Endodermal cell (in vitro differentiated cells): ENCODE data around the gene CEP112. TPM values are rescaled to one million over a fixed set of nuclear protein-coding genes. Genes with fewer than 3 reads are reported as not detected.

ENCODE experiments used
- DNase-seq: peaks from one replicate; pipeline ENCODE4 v3.0.0-alpha.2; 2017
- H3K27ac ChIP-seq: 2 replicates; pipeline ENCODE4 v1.5.1; 2013; ENCODE audit warnings: mild to moderate bottlenecking, low read depth, low read length, moderate library complexity
- H3K27me3 ChIP-seq: 2 replicates; pipeline ENCODE4 v1.6.1; 2013; ENCODE audit warnings: mild to moderate bottlenecking, low read length, moderate library complexity; ENCODE audit not compliant: insufficient read depth, control insufficient read depth, poor library complexity, severe bottlenecking
- H3K36me3 ChIP-seq: 2 replicates; pipeline ENCODE4 v1.7.0; 2013; ENCODE audit warnings: mild to moderate bottlenecking, low read length, moderate library complexity; ENCODE audit not compliant: control insufficient read depth, insufficient read depth
- H3K4me1 ChIP-seq: one replicate; pipeline ENCODE4 v1.7.0; 2013; ENCODE audit warnings: low read length; ENCODE audit not compliant: control insufficient read depth, insufficient read depth
- H3K4me3 ChIP-seq: 2 replicates; pipeline ENCODE4 v1.5.1; 2013; ENCODE audit warnings: mild to moderate bottlenecking, low read length, moderate library complexity
- H3K9ac ChIP-seq: 2 replicates; pipeline ENCODE4 v1.6.1; 2013; ENCODE audit warnings: mild to moderate bottlenecking, low read length, moderate library complexity; ENCODE audit not compliant: poor library complexity, severe bottlenecking; ENCODE audit errors: extremely low read depth
- H3K9me3 ChIP-seq: 2 replicates; pipeline ENCODE4 v1.6.1; 2013; ENCODE audit warnings: mild to moderate bottlenecking, low read length, moderate library complexity; ENCODE audit not compliant: control insufficient read depth
- H3K27ac Mint-ChIP-seq: 2 replicates; pipeline ENCODE4 v1.8.0; 2020; ENCODE audit warnings: mixed read lengths
- H3K27me3 Mint-ChIP-seq: 2 replicates; pipeline ENCODE4 v1.8.0; 2021; ENCODE audit warnings: mild to moderate bottlenecking, mixed read lengths; ENCODE audit not compliant: insufficient read depth
- H3K36me3 Mint-ChIP-seq: 2 replicates; pipeline ENCODE4 v1.8.0; 2020; ENCODE audit warnings: low read depth, mixed read lengths
- H3K4me1 Mint-ChIP-seq: 2 replicates; pipeline ENCODE4 v1.8.0; 2020; ENCODE audit warnings: mixed read lengths
- H3K4me3 Mint-ChIP-seq: 2 replicates; pipeline ENCODE4 v1.8.0; 2020; ENCODE audit warnings: mild to moderate bottlenecking, moderate library complexity, mixed read lengths
- H3K9me3 Mint-ChIP-seq: 2 replicates; pipeline ENCODE4 v1.8.0; 2020; ENCODE audit warnings: mild to moderate bottlenecking, mixed read lengths
- WGBS, 2 experiments: methylation state at CpG; one replicate each; pipeline versions ENCODE4 v1.1.5 to v1.1.7; 2013; ENCODE audit warnings: missing lambda C conversion rate in 2 of 2, mixed read lengths in 1 of 2; ENCODE audit not compliant: insufficient coverage in 1 of 2, insufficient read length in 1 of 2; 5-methylcytosine and 5-hydroxymethylcytosine counted together
- total RNA-seq, 2 donors: library from RNA; stranded (reverse); fragmentation: NEBNext Ultra II Directional in 1 of 2; extraction: Animal tissue kit (Norgen Biotek cat#: 25700) in 1 of 2; gene quantifications; 2 replicates in 1 of 2; 3 replicates in 1 of 2; pipeline ENCODE4 v1.2.1, GENCODE V29; 2021
- TF ChIP-seq, protein P1 (sequence below): fragments of 200-600 bp; sonication (generic); conservative IDR thresholded peaks from 2 replicates; pipeline ENCODE4 v1.5.0; 2021; ENCODE audit warnings: antibody characterized with exemption, mild to moderate bottlenecking

The CEP112 gene
- total RNA-seq, 2 donors from 2014 or later: 15.2 to 21.4 TPM

DNA sequence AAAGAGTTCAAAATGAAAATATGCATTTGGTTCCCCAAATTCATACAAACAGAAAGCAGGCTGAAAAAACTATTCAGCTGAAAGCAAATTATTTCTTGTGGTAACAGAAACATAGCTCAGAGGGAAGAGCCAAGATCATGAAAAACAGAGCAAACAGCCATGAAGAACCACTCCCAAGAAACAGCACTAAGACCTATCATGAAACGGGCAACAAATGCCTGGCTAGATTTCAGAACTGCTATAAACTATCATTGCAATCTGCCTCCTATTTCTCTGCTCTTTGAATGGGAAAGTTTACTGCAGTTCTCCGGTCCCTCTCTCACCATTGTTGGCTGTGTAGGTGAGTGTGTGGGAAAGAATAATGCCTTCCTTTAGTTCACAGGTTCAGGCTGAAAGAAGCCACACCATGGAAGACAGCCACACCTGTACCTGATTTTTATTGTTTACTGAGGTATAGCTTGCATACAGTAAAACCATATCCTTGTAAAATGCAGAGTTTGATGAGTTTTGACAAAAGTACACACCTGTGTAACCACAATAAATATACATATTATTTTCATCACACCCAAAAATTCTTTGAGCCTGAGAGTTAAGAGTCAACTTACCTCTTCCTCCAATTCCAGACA, 48.2 kb downstream of the CEP112 start:
- H3K36me3 Mint-ChIP-seq: peaks cover 3% of the 10 kb centered on the region
- no peak for DNase-seq
- Histone ChIP-seq H3K27ac (no peak overlapping the region), H3K9me3 (no peaks in the 10 kb centered on the region), H3K36me3 (no peaks in the 10 kb centered on the region), H3K4me3 (no peak overlapping the region), H3K4me1 (no peaks in the 10 kb centered on the region), H3K27me3 (no peaks in the 10 kb centered on the region), H3K9ac (no peak overlapping the region)
- TF ChIP-seq, protein P1, sequence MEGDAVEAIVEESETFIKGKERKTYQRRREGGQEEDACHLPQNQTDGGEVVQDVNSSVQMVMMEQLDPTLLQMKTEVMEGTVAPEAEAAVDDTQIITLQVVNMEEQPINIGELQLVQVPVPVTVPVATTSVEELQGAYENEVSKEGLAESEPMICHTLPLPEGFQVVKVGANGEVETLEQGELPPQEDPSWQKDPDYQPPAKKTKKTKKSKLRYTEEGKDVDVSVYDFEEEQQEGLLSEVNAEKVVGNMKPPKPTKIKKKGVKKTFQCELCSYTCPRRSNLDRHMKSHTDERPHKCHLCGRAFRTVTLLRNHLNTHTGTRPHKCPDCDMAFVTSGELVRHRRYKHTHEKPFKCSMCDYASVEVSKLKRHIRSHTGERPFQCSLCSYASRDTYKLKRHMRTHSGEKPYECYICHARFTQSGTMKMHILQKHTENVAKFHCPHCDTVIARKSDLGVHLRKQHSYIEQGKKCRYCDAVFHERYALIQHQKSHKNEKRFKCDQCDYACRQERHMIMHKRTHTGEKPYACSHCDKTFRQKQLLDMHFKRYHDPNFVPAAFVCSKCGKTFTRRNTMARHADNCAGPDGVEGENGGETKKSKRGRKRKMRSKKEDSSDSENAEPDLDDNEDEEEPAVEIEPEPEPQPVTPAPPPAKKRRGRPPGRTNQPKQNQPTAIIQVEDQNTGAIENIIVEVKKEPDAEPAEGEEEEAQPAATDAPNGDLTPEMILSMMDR: no peak
- H3K4me1 Mint-ChIP-seq: no peaks in the 10 kb centered on the region
- H3K27ac Mint-ChIP-seq: no peak overlapping the region
- no peaks in the 10 kb centered on the region for H3K27me3 Mint-ChIP-seq
- H3K4me3 Mint-ChIP-seq: no peak overlapping the region
- WGBS, 2 experiments: 86% methylated on average over 2 of the region's 2 CpGs; no CpG with 5 or more reads in 1 of the 2 experiments
- H3K9me3 Mint-ChIP-seq: no peaks in the 10 kb centered on the region

DNA sequence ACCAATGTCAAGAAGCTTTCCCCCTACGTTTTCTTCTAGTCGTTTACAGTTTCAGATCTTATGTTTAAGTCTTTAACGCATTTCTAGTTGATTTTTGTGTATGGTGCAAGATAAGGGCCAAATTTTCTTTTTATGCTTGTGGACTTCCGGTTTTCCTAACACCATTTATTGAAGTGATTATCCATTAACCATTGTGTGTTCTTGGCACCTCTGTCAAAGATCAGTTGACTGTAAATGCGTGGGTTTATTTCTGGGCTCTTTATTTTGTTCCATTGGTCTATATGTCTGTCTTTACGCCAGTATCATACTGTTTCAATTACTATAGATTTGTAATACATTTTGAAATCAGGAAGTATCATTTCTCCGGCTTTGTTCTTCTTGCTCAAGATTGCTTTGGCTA, 49.5 kb downstream of the CEP112 start:
- no peak overlapping the region for H3K4me3 ChIP-seq
- no peak for DNase-seq
- 93 to 100% methylated on average over 1 to 6 of the region's 7 CpGs for WGBS, 2 experiments
- H3K27ac Mint-ChIP-seq: no peak overlapping the region
- peaks cover 5% of the 10 kb centered on the region for H3K36me3 Mint-ChIP-seq
- no peaks in the 10 kb centered on the region for H3K27me3 Mint-ChIP-seq
- H3K9me3 Mint-ChIP-seq: no peaks in the 10 kb centered on the region
- TF ChIP-seq, protein P1: no peak
- H3K9ac ChIP-seq: no peak overlapping the region
- H3K9me3 ChIP-seq: no peaks in the 10 kb centered on the region
- H3K4me3 Mint-ChIP-seq: no peak overlapping the region
- no peaks in the 10 kb centered on the region for H3K36me3 ChIP-seq
- no peaks in the 10 kb centered on the region for H3K4me1 Mint-ChIP-seq
- H3K27me3 ChIP-seq: no peaks in the 10 kb centered on the region
- H3K27ac ChIP-seq: no peak overlapping the region
- no peaks in the 10 kb centered on the region for H3K4me1 ChIP-seq

DNA sequence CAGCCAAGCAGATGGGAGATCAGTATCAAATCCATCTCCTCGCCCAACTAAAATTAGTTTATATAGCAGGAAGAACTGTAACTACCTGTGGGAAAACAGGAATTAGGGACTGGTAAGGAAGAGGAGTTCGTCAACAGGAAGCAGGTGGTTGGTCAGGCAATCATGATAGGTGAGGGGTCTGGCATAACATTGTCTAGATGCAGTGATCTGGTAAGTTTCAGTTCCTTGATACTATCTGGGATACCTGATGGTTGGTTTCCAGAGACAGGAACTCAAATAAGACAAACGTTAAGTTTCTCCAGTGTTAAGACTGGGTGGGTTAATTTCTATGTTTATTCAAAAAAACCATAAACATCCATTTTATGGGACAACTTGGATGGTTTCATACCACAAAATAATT, 53.8 kb downstream of the CEP112 start:
- Histone ChIP-seq H3K27me3 (no peaks in the 10 kb centered on the region), H3K4me3 (no peak overlapping the region), H3K36me3 (no peaks in the 10 kb centered on the region), H3K27ac (no peak overlapping the region), H3K9ac (no peak overlapping the region), H3K4me1 (no peaks in the 10 kb centered on the region), H3K9me3 (no peaks in the 10 kb centered on the region)
- Mint-ChIP-seq H3K4me3 (no peak overlapping the region), H3K27ac (no peak overlapping the region), H3K9me3 (no peaks in the 10 kb centered on the region), H3K4me1 (no peaks in the 10 kb centered on the region), H3K36me3 (peaks cover 5% of the 10 kb centered on the region), H3K27me3 (no peaks in the 10 kb centered on the region)
- no peak for DNase-seq
- 88 to 99% methylated on average over 1 to 2 of the region's 3 CpGs for WGBS, 2 experiments
- TF ChIP-seq, protein P1: no peak
